Testis (tissue), 3 donors: ENCODE data around the gene PRCC. TPM values are rescaled to one million over a fixed set of nuclear protein-coding genes. Genes with fewer than 3 reads are reported as not detected.

Experiments
- DNase-seq: peaks from one replicate; pipeline ENCODE4 v3.0.0-alpha.2; 2019
- H3K27ac ChIP-seq, 2 donors: fragments of 200-600 bp; sonication (generic); one replicate each; pipeline ENCODE4 v1.5.1; 2019
- H3K27me3 ChIP-seq: fragments of 200-600 bp; sonication (generic); one replicate; pipeline ENCODE4 v1.5.1; 2019
- H3K36me3 ChIP-seq: fragments of 200-600 bp; sonication (generic); one replicate; pipeline ENCODE4 v1.5.1; 2017; ENCODE audit warnings: low read depth; ENCODE audit errors: missing control alignments
- H3K4me1 ChIP-seq: fragments of 200-600 bp; sonication (generic); one replicate; pipeline ENCODE4 v1.5.1; 2019
- H3K4me3 ChIP-seq, 2 donors: fragments of 200-600 bp; sonication (generic); one replicate each; pipeline ENCODE4 v1.5.1; 2017 to 2019
- H3K9me3 ChIP-seq: fragments of 200-600 bp; sonication (generic); one replicate; pipeline ENCODE4 v1.5.1; 2017
- CTCF ChIP-seq, 3 experiments: fragments of 450-650 bp in 2 of 3; fragments of 200-600 bp in 1 of 3; sonication (generic) in 1 of 3; IDR thresholded peaks; one replicate each; pipeline ENCODE4 v1.5.1; 2016 to 2019; ENCODE audit warnings: antibody characterized with exemption in 3 of 3, mild to moderate bottlenecking in 2 of 3, moderate library complexity in 1 of 3
- POLR2A ChIP-seq: fragments of 450-650 bp; IDR thresholded peaks from one replicate; pipeline ENCODE4 v1.6.1; 2017; ENCODE audit warnings: antibody characterized with exemption, mild to moderate bottlenecking, moderate library complexity
- WGBS, 2 donors: methylation state at CpG; one replicate each; pipeline ENCODE4 v1.1.5; 2018; 5-methylcytosine and 5-hydroxymethylcytosine counted together
- intact Hi-C: fragments of 100-400 bp; cut with DNase I; formaldehyde crosslinking; loops from one replicate; pipeline ENCODE4 v1.15.1; 2023; ENCODE audit warnings: low total_unique reads
- polyA plus RNA-seq: library from polyadenylated mRNA; stranded (reverse); fragments of 350-450 nt; fragmentation: Illumina TruSeq; extraction: RNeasy Lipid Tissue Mini Kit (QIAGEN cat#74804); gene quantifications from one replicate; pipeline ENCODE4 v1.2.3, GENCODE V29; 2014; ENCODE audit warnings: low read depth, low replicate concordance; ENCODE audit not compliant: insufficient read depth
- total RNA-seq, 2 donors: library from RNA; depleted of rRNA; stranded (reverse); fragments of >200 nt; gene quantifications; one replicate each; pipeline ENCODE4 v1.2.3, GENCODE V29; 2016

Gene PRCC
- total and polyA plus RNA-seq, 3 donors from 2014 or later: 53.3 to 68.3 (median 62.0) TPM

GRCh38 chr1:156848461-156849150, 81.3 kb downstream of the PRCC start:
- no peaks in the 10 kb centered on the region for H3K36me3 ChIP-seq
- H3K9me3 ChIP-seq: no peaks in the 10 kb centered on the region
- peaks cover 9% of the 10 kb centered on the region for H3K4me1 ChIP-seq
- no peak overlapping the region for H3K27ac ChIP-seq
- DNase-seq: peak; percentile 43
- no peak for TF ChIP-seq POLR2A
- no peak for TF ChIP-seq CTCF (IDR thresholded peaks at IDR 0.05)
- H3K4me3 ChIP-seq: peak overlapping the region in 1 of 2 donors; percentile 3
- intact Hi-C loops: no loop called here
- 17 to 23% methylated on average over 19 to 36 of the region's 36 CpGs for WGBS, 2 donors
- no peaks in the 10 kb centered on the region for H3K27me3 ChIP-seq

GRCh38 chr1:156849151-156849496, 81.8 kb downstream of the PRCC start:
- H3K27ac ChIP-seq: no peak overlapping the region
- no peaks in the 10 kb centered on the region for H3K27me3 ChIP-seq
- H3K4me3 ChIP-seq: peak overlapping the region in 1 of 2 donors; percentile 3
- no peaks in the 10 kb centered on the region for H3K36me3 ChIP-seq
- intact Hi-C loops: no loop called here
- no peaks in the 10 kb centered on the region for H3K9me3 ChIP-seq
- peaks cover 9% of the 10 kb centered on the region for H3K4me1 ChIP-seq
- TF ChIP-seq CTCF (IDR thresholded peaks at IDR 0.05) (no peak), POLR2A (no peak)
- no peak for DNase-seq
- 30% methylated on average over 14 of the region's 23 CpGs; no CpG with 5 or more reads in 1 of the 2 donors for WGBS, 2 donors

Other genes starting within 250 kb of the PRCC start
- 10 to 100 TPM in 1 of 2 donors, 1 to 10 TPM in 1; 8.2 to 13.4 TPM for gene IQGAP3, start 195.0 kb upstream of the PRCC start, total RNA-seq
- gene IQGAP3, start 195.0 kb upstream of the PRCC start, polyA plus RNA-seq: 5.6 TPM
- gene TTC24, start 187.8 kb upstream of the PRCC start, total RNA-seq: not detected
- gene TTC24, start 187.8 kb upstream of the PRCC start, polyA plus RNA-seq: 0.38 TPM
- 100 to 1,000 TPM; 142 to 200 TPM for gene NAXE, start 175.8 kb upstream of the PRCC start, total RNA-seq
- 110 TPM for gene NAXE, start 175.8 kb upstream of the PRCC start, polyA plus RNA-seq
- 10 to 100 TPM; 21.6 to 26.7 TPM for gene GPATCH4, start 166.1 kb upstream of the PRCC start, total RNA-seq
- 18.5 TPM for gene GPATCH4, start 166.1 kb upstream of the PRCC start, polyA plus RNA-seq
- 1 to 10 TPM; 5.5 to 6.0 TPM for gene HAPLN2, start 148.1 kb upstream of the PRCC start, total RNA-seq
- gene HAPLN2, start 148.1 kb upstream of the PRCC start, polyA plus RNA-seq: 1.5 TPM
- gene BCAN, start 125.4 kb upstream of the PRCC start, total RNA-seq: 1 to 10 TPM; 8.8 to 9.7 TPM
- gene BCAN, start 125.4 kb upstream of the PRCC start, polyA plus RNA-seq: 3.3 TPM
- 10 to 100 TPM; 17.6 to 27.7 TPM for gene NES, start 90.1 kb upstream of the PRCC start, total RNA-seq
- gene NES, start 90.1 kb upstream of the PRCC start, polyA plus RNA-seq: 20.7 TPM
- 1 to 10 TPM; 2.1 to 6.8 TPM for gene CRABP2, start 62.0 kb upstream of the PRCC start, total RNA-seq
- gene CRABP2, start 62.0 kb upstream of the PRCC start, polyA plus RNA-seq: 21.0 TPM
- 10 to 100 TPM; 34.1 to 69.0 TPM for gene METTL25B, start 39.1 kb upstream of the PRCC start, total RNA-seq
- gene METTL25B, start 39.1 kb upstream of the PRCC start, polyA plus RNA-seq: 50.5 TPM
- gene ISG20L2, start 38.8 kb upstream of the PRCC start, total RNA-seq: 100 to 1,000 TPM in 1 of 2 donors, 10 to 100 TPM in 1; 60.9 to 150 TPM
- 223 TPM for gene ISG20L2, start 38.8 kb upstream of the PRCC start, polyA plus RNA-seq
- 10 to 100 TPM; 36.6 to 51.7 TPM for gene MRPL24, start 26.4 kb upstream of the PRCC start, total RNA-seq
- gene MRPL24, start 26.4 kb upstream of the PRCC start, polyA plus RNA-seq: 101 TPM
- gene HDGF, start 15.9 kb upstream of the PRCC start, total RNA-seq: 10 to 100 TPM; 78.2 to 97.7 TPM
- gene HDGF, start 15.9 kb upstream of the PRCC start, polyA plus RNA-seq: 133 TPM
- 1 to 10 TPM in 1 of 2 donors, not detected in 1; 3.1 TPM for gene SH2D2A, start 49.3 kb downstream of the PRCC start, total RNA-seq
- 1.3 TPM for gene SH2D2A, start 49.3 kb downstream of the PRCC start, polyA plus RNA-seq
- 1 to 10 TPM; 6.4 to 7.0 TPM for gene INSRR, start 91.6 kb downstream of the PRCC start, total RNA-seq
- 1.5 TPM for gene INSRR, start 91.6 kb downstream of the PRCC start, polyA plus RNA-seq
- gene NTRK1, start 93.3 kb downstream of the PRCC start, total RNA-seq: 10 to 100 TPM; 14.6 to 38.8 TPM
- 4.7 TPM for gene NTRK1, start 93.3 kb downstream of the PRCC start, polyA plus RNA-seq
- gene PEAR1, start 126.2 kb downstream of the PRCC start, total RNA-seq: 10 to 100 TPM; 13.8 TPM
- 10.5 TPM for gene PEAR1, start 126.2 kb downstream of the PRCC start, polyA plus RNA-seq
- gene LRRC71, start 153.1 kb downstream of the PRCC start, total RNA-seq: 10 to 100 TPM; 17.5 to 23.1 TPM
- gene LRRC71, start 153.1 kb downstream of the PRCC start, polyA plus RNA-seq: 49.2 TPM